Amniotic stem cell (primary cell): ENCODE measurements around the gene SGF29.
"Not testable (repeated sequence)": the region's sequence is repeated elsewhere in the genome, so short reads cannot be mapped to it uniquely, and the experiment has no call there.

ENCODE experiments used
- DNase-seq: peaks from one replicate; lab custom pipeline; 2025; lab: John Stamatoyannopoulos, UW

Gene SGF29

DNA sequence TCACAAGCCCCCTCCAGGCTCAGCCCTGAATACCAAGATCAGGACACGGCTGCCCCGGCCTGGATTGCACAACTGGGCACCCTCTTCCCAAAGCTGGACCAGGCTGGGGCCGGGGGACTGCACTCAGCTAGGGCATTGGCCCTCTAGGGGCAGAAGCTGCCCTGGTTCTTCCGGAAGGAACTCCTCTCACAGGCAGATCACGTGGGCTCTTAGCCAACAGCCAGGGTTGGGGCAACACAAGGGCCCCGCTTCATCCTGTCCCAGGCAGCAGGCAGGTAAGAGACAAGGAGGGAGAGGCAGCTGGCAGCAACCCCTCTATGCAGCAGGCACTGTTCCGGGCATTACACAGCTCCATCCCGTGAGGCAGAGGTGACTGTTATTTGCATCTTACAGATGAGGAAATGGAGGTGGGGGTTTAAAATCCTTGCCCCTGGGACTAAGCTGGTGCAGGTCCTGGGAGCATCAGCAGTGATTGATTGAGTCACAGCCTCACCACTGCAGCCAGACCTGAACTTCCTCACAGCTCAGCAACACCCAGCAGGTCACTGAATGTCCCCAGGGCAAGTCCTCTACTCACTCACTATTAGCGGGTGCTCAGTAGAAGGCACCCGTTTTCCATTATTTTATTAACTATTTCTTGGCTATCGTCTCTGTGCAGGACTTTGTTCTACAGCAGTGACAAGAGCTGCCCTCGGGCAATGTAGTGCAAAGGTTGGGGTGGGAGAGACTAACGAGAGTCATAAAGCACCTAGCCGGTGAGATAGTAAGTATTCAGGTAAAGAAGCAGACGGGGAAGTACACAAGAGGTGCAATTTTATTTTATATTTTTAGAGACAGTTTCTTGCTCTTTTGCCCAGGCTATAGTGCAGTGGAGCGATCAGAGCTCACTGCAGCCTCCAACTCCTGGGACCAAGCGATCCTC lies 58.9 kb downstream of the SGF29 start:
- not testable (repeated sequence) for DNase-seq

DNA sequence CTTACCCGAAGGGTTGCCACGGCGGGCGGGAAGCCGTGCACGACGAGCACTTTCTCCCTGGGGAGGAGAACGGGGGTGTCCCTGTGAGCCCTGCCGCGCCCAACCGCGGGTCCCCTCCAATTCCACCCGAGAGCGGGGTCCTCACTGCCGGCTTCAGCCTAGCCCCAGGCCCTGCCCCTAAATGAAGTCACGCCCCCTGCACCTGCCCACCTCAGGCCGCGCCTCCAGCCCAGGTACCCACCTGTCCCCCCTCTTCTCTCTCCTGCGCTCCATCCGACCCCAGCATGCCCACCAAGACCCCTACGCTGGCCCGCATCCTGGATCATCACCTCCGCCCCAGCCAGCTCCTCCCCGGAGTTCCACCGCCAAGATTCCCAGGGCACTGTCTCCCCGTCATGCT lies 60.2 kb downstream of the SGF29 start:
- not testable (repeated sequence) for DNase-seq

DNA sequence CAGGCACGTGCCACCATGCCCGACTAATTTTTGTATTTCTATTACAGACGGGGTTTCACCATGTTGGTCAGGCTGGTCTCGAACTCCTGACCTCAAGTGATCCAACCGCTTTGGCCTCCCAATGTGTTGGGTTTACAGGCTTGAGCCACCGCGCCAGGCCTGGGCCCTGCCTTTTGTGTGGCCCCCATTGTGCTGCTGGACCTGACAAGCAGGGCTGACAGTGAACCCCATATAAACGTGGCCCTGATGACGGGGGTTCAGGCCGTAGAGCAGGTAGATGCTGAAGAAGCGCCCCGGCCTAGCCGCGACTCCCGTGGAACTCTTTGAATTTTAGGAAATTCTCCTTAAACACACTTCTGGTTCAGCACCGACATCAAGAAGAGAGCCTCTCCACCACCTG lies 60.8 kb downstream of the SGF29 start:
- not testable (repeated sequence) for DNase-seq

DNA sequence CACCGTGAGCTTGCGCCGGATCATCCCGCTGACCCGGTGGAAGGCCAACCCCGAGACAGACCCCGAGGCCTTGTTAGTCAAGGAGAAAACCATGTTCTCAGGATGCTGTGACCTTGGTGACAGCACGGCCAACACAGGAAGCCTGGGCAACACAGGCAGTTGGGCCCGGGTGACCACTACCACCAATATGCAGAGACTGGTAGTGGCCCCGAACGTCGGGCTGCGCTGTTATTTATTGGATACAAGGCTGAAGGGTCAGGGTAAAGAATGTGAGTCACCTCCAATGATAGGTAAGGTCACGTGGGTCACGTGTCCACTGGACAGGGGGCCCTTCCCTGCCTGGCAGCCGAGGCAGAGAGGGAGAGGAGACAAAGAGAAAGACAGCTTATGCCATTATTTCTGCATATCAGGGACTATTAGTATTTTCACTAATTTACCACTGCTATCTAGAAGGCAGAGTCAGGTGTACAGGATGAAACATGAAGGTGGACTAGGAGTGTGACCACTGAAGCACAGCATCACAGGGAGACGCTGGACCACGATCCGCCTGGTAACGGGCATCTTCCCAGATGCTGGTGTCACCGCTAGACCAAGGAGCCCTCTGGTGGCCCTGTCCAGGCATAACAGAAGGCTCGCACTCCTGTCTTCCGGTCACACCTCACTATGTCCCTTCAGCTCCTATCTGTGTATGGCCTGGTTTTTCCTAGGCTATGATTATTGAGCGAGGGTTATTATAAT lies 61.9 kb downstream of the SGF29 start:
- DNase-seq = not testable (repeated sequence)

DNA sequence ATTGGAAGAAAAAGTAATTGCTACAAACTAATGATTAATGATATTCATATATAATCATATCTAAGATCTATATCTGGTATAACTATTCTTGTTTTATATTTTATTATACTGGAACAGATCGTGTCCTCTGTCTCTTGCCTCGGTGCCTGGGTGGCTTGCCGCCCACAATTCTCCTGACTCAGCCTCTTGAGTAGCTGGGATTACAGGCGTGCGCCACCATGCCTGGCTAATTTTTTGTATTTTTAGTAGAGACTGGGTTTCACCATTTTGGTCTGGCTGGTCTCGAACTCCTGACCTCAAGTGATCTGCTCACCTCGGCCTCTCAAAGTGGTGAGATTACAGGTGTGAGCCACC lies 62.5 kb downstream of the SGF29 start:
- not testable (repeated sequence) for DNase-seq

DNA sequence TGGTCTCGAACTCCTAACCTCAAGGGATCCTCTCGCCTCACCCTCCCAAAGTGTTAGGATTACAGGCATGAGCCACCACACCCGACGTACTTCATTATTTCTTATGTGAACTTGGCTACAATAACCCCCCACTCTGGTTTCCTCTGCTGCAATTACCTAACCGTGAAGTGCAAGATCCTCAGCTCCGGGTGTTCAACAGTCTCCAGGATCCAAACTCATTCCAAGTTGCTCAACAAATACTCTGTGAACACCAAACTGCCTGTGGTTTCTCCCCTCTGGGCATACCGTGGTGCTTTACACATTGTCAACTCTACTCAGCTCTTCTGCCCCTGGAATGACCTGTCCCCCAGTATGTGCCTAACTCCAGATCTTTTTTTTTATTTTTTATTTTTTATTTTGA lies 62.9 kb downstream of the SGF29 start:
- no peak for DNase-seq

DNA sequence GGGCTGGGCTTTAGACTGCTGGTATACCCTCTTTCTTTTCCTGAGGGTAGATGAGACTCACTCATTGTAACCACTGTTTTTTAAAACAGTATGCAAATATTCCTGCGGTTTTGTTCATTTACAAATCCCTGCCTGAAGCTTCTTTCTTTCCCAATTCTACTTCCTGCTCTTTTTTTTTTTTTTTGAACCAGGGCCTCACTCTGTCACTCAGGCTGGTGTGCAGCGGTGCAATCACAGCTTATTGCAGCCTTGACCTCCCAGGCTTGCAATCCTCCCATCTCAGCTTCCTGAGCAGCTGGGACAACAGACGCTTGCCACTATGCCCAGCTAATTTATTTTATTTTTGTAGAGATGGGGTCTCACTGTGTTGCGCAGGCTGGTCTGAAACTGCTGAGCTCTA lies 64.2 kb downstream of the SGF29 start:
- DNase-seq = no peak

DNA sequence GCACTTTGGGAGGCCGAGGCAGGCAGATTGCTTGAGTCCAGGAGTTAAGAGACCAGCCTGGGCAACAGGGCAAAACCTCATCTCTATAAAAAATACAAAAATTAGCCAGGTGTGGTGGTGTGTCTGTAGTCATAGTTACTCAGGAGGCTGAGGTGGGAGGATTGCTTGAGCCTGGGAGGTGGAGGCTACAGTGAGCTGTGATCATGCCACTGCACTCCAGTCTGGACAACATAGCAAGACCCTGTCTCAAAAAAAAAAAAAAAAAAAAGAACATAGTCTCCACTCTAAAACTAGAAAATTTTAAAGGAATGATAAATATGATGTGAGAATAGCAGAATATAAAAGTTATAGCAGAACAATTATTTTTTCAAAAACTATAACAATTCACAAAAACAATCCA lies 66.6 kb downstream of the SGF29 start:
- DNase-seq = not testable (repeated sequence)

DNA sequence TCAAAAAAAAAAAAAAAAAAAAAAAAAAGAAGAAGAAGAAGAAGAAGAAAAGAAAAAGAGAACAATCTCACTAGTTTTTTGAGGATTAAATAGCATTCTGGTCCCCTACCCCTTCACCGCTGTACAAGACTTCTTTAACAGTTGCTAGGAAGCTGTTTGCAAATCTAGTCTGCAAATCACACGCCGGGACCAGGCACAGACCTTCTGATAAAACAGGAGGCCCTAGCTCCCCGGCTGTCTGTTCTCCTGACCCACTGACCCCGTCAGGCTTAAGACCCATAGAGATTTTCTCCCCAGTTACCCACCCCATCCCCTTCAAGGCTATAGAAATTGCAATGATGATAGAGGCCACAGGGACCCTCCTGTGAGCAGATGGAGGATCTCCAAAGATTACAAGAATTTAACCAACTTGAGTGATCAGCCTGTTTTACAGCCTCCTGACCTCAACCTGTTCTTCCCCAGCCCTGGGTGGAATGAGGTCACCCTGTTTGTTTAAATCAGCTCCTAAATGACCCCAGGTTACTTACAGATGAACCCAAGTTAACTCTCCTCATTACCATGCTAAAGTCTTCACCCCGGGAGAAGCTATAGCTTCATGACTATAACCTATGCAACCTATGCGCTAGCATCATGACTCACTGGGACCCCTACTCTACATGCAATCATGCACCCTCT lies 67.9 kb downstream of the SGF29 start:
- DNase-seq = no peak

DNA sequence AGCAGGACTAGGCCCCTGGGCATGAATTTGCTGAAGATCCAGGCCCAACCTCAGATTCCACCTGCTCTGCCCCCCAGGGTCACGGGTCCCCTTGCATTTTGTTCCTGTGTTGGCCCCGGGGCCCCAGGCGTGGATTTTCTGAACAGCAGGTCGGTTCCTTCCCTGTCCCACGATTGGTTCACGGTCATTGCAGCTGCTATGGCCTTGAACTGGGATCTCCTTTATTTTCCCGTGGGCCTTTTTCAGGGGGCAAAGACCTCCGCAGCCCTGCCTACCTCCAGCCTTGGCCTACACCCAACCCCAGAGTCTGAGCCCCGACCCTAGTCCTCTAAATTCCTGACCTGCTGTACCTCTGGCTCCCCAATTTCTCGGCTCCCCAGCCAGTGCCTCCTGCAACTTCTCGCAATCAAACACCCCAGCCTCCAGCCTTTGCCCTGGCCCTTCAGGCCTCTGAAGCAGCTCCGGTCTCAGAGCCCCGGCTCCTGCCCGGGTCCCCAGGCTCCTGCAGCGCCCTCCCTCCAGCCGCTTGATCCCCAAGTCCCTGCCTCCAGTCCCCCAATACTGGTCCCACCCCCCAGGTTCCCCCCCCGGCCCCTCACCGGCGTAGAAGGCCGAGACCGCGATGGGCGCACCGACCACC lies 68.9 kb downstream of the SGF29 start:
- not testable (repeated sequence) for DNase-seq

DNA sequence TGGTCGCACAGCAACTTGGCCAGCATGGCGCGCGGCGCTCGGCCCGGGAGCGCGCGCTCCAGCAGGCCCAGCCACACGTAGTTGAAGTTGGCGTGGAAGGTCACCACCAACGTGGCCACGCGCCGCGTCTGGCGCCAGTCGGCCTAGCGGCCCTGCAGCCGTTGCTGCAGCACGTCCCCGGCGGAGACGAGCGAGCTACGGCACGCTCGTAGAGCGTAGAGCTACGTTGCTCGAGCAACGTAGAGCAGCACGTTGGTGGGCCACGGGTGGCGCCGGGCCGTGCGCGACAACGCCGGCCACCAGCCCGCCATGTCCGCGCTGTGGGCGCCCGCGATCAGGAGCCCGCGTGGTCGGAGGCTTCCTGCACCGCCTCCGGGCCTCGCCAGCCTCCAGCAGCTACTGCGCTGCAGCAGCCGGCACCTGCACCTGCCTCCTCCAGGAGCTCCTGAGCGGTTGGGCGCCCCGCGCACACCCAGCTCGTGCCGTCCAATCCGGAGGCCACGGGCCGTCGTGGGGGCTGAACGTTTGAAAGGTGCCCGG lies 69.5 kb downstream of the SGF29 start:
- no peak for DNase-seq

DNA sequence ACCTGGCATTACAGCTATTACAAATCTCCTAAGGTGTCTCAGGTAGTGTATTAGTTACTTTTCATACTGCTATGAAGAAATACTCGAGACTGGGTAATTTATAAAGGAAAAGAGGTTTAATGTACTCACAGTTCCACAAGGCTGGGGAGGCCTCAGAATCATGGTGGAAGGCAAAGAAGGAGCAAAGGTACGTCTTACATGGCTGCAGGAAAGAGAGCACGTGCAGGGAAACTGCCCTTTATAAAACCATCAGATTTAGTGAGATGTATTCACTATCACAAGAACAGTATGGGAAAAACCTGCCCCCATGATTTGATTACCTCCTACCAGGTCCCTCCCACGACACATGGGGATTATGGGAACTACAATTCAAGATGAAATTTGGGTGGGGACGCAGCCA lies 77.2 kb downstream of the SGF29 start:
- not testable (repeated sequence) for DNase-seq

DNA sequence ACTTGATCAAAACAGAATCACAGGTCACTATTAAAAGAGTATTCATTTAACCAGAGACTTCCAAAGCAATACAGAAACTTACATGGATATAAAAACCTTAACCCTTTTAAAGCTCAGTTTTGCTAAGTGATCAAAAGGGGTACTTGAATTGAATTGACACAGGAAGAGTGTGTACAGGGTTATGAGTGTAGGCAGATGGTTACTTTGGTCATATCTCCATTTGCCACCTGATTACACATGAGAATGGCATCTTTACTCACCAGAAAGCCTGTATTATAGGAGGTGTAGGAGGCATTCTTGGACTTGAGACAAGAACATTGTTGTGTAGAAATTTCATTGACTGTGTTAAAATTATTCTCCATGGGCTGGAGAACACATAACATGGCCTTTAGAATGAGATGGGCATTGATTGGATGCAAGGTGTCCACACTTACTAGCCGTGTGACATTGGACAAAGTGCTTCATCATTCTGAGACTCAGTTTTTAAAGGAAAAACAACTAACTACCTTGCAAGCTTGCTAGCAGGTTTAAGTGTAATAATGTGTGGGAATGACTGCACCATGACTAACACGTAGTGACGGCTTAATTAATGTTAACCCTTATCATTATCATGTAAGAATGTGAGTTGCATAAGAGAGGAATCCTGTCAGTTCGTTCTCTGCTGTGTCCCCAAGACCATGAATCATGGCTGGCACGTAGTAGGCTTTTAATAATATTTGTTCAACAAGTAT lies 82.5 kb downstream of the SGF29 start:
- DNase-seq = not testable (repeated sequence)

DNA sequence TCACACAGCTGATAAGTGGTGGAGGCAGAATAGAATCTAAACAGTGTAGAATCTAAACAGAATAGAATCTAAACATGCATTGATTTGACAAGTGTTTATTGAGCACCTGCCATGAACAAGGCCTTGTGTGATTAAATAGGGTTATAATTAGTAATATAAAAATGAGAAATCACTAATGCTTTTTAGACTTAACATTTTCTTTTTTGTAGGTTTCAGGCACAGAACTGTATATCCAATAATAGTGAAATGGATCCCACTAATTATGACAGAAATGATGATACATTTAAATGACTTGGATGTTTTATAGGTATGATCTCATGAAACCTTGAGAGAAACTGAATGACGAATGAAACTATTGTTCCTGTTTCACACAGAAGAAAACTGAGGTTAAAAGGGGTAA lies 84.0 kb downstream of the SGF29 start, which contains the start of gene NPIPB8:
Gene NPIPB8 (plus strand): TSS at position 301 of the 400 bp plus-strand sequence. CDS start 296 bp downstream, outside the sequence.
- not testable (repeated sequence) for DNase-seq

DNA sequence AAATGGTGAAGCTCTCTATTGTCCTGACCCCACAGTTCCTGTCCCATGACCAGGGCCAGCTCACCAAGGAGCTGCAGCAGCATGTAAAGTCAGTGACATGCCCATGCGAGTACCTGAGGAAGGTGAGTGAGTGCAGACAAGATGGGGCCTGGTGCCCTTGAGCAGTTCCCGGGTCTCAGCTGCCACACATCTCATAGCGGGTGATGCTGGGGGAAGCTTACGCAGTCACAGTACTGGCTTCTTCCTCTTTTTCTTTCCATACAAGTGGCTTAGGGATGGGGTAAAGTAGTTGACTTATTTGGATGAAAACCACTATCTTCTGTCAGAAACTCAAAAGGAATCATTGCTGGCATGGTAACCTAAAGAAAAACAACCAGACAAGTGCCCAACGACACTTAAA lies 84.6 kb downstream of the SGF29 start:
- not testable (repeated sequence) for DNase-seq

DNA sequence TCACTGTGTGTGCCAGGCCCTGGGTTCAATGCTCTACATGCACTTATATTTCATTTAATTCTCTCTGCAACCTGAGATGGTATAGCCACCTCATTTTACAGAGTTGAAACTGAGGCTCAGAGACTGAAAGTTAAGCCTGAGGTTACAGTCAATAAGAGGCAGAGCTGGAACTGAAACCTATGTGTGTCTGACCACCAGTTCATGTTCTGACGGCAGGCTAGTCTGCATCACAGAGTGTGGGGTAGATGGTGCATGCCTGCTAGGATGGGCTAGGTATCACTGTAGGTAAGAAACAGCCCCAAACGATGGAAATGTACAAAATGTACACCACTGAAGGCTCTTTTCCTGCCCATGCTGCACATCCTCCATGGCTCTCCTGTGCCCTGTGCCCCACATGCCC lies 86.2 kb downstream of the SGF29 start:
- DNase-seq = not testable (repeated sequence)
